Upper lobe of left lung (tissue), 4 donors: ENCODE measurements around the gene DPP6.

Experiments
- CTCF ChIP-seq, 6 experiments: fragments of 450-650 bp in 4 of 6; fragments of 200-600 bp in 2 of 6; sonication (generic) in 2 of 6; IDR thresholded peaks; one replicate each; pipeline ENCODE4 v1.5.1; 2016 to 2019; ENCODE audit warnings: antibody characterized with exemption in 6 of 6
- POLR2A ChIP-seq, 4 donors: fragments of 450-650 bp; IDR thresholded peaks; one replicate each; pipeline ENCODE4 v1.5.1; 2016 to 2017; ENCODE audit warnings: antibody characterized with exemption in 4 of 4, mild to moderate bottlenecking in 2 of 4

DNA sequence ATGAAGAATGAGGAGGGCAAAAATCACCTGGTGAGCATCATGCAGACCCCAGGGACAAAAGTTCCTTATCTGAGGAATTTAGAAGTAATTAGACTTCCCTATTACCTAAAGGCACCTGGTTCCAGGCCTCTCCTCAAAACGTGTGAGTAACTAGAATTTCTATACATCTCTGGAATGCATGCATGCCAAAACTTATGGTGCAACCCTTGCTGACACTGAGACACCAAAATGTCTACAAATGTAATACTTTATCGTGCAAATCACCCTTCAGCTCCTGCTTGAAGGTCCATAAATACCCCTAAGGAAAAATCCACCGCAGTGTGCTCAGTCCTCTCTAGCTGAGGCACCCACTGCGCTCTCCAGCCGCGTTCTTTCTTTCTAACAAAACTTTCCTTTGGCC lies 866.5 kb downstream of the DPP6 start:
- no peak for TF ChIP-seq CTCF (IDR thresholded peaks at IDR 0.05)
- TF ChIP-seq POLR2A (IDR thresholded peaks at IDR 0.05), result no peak
